ENCODE measurements around the gene TNFSF4. TPM values are rescaled to one million over a fixed set of nuclear protein-coding genes. Genes with fewer than 3 reads are reported as not detected.

Gene TNFSF4
- total RNA-seq, 4 donors from 2014 or later: 1.1 to 2.5 (median 1.5) TPM; not detected in 1

DNA sequence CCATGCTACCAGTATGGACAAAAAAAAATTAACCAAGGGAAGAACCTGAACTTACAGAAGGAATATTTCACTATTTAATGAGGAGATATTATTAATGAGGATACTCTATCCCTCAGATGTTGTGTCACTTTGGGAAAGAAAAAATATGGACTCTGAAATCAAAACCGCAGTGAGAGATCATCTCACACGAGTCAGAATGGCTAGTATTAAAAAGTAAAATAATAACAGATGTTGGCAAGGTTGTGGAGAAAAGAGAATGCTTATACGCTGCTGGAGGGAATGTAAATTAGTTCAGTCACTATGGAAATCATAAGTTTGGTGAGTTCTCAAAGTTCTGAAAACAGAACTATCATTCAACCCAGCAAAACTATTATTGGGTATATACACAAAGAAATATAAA lies 30.9 kb downstream of the TNFSF4 start:
- no peaks in the 10 kb centered on the region for H3K27me3 ChIP-seq
- H3K36me3 ChIP-seq: no peaks in the 10 kb centered on the region
- H3K9me3 ChIP-seq: peaks cover 0 to 6% of the 10 kb centered on the region in 2 donors
- no peak overlapping the region for H3K27ac ChIP-seq
- intact Hi-C loops (cut with DNase I; ENCODE audit: low total_unique reads): no loop called here
- no peak for DNase-seq
- no peaks in the 10 kb centered on the region for H3K4me1 ChIP-seq
- TF ChIP-seq, protein P1, sequence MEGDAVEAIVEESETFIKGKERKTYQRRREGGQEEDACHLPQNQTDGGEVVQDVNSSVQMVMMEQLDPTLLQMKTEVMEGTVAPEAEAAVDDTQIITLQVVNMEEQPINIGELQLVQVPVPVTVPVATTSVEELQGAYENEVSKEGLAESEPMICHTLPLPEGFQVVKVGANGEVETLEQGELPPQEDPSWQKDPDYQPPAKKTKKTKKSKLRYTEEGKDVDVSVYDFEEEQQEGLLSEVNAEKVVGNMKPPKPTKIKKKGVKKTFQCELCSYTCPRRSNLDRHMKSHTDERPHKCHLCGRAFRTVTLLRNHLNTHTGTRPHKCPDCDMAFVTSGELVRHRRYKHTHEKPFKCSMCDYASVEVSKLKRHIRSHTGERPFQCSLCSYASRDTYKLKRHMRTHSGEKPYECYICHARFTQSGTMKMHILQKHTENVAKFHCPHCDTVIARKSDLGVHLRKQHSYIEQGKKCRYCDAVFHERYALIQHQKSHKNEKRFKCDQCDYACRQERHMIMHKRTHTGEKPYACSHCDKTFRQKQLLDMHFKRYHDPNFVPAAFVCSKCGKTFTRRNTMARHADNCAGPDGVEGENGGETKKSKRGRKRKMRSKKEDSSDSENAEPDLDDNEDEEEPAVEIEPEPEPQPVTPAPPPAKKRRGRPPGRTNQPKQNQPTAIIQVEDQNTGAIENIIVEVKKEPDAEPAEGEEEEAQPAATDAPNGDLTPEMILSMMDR (IDR thresholded peaks at IDR 0.05): no peak
- no peak for TF ChIP-seq POLR2A (IDR thresholded peaks at IDR 0.05)
- no peak overlapping the region for H3K4me3 ChIP-seq

DNA sequence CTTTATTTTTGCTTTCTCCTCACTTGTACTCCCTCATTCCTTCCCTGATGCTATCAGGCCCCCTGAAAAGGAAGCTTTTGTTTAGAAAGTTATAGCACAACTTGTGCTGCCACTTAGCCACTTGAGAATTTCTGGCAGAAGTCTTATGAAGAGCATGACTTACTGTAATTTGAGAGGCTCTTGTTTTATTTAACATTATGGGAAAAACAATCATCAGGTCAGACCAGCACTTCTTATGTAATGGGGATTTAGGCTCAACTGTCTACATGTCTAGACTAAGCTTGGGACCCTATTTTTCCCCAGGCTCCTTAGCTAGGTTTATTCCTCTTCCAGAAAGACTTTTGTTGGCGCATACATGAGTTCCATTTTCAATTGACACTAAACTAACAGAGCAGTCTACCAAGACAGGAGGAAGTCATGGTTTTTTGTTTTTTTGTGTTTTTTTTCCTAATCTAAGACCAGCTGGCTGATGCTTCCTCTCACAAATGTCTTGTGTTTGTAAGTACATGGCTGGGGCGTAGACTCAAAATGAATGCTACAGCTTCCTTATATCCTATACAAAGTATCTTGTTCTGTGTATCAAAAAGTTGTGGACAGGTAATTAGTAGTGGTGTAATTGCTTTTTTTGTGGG lies 31.5 kb downstream of the TNFSF4 start:
- H3K4me3 ChIP-seq: no peak overlapping the region
- H3K27me3 ChIP-seq: no peaks in the 10 kb centered on the region
- H3K36me3 ChIP-seq: no peaks in the 10 kb centered on the region
- no peaks in the 10 kb centered on the region for H3K4me1 ChIP-seq
- peaks cover 0 to 6% of the 10 kb centered on the region in 2 donors for H3K9me3 ChIP-seq
- TF ChIP-seq, protein P1 (IDR thresholded peaks at IDR 0.05): no peak
- TF ChIP-seq POLR2A (IDR thresholded peaks at IDR 0.05): no peak
- DNase-seq: no peak
- no peak overlapping the region for H3K27ac ChIP-seq
- intact Hi-C loops (cut with DNase I; ENCODE audit: low total_unique reads): no loop called here

DNA sequence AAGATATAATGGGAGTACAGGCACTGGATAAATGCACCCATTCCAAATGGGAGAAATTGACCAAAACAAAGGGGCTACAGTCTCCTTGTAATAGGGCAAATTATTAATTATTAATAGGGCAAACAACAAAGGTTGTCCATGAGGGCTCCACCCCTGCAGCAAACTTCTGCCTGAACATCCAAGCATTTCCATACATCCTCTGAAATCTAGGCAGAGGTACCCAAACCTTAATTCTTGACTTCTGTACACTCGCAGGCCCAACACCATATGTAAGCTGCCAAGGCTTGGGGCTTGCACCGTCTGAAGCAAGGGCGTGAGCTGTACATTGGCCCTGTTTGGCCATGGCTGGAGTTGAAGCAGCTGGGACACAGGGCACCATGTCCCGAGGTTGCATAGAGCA lies 33.7 kb downstream of the TNFSF4 start:
- no peaks in the 10 kb centered on the region for H3K4me1 ChIP-seq
- no peak for DNase-seq
- no peaks in the 10 kb centered on the region for H3K27me3 ChIP-seq
- H3K4me3 ChIP-seq: no peak overlapping the region
- no peak overlapping the region for H3K27ac ChIP-seq
- no peak for TF ChIP-seq POLR2A (IDR thresholded peaks at IDR 0.05)
- TF ChIP-seq, protein P1 (IDR thresholded peaks at IDR 0.05): no peak
- no peaks in the 10 kb centered on the region for H3K36me3 ChIP-seq
- H3K9me3 ChIP-seq: peaks cover 0 to 6% of the 10 kb centered on the region in 2 donors
- intact Hi-C loops (cut with DNase I; ENCODE audit: low total_unique reads): no loop called here

DNA sequence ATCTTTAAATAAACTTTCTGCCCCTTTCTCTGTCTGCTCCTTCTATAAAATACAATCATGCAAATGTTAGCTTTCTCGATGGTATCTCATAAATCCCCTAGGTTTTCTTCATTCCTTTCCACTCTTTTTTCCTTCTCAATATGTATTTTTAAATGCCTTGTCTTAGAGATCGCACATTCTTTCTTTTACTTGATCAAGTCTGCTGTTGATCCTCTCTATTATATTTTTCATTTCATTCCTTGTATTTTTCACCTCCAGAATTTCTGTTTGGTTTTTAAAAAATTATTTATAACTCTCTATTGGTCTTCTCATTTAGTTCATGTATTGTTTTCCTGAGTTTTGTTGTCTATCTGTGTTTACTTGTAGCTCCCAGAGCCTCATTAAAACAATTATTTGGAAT lies 36.0 kb downstream of the TNFSF4 start:
- intact Hi-C loops (cut with DNase I; ENCODE audit: low total_unique reads): no loop called here
- TF ChIP-seq, protein P1 (IDR thresholded peaks at IDR 0.05): no peak
- TF ChIP-seq POLR2A (IDR thresholded peaks at IDR 0.05): no peak
- H3K4me1 ChIP-seq: no peaks in the 10 kb centered on the region
- H3K27ac ChIP-seq: no peak overlapping the region
- no peaks in the 10 kb centered on the region for H3K36me3 ChIP-seq
- no peaks in the 10 kb centered on the region for H3K27me3 ChIP-seq
- H3K9me3 ChIP-seq: peaks cover 0 to 6% of the 10 kb centered on the region in 2 donors
- no peak for DNase-seq
- H3K4me3 ChIP-seq: no peak overlapping the region

DNA sequence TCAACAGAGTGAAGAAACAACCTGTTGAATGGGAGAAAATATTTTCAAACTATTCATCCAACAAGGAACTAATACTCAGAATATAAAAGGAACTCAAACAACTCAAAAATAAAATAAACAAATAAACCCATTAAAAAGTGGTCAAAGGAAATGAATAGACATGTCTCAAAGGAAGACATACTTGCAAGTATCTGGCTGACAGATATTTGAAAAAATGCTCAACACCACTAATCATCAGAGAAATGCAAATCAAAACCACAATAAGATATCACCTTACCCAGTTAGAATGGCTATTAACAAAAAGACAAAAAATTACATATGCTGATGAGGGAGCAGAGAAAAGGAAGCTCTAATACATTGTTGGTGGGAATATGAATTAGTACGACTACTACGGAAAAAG lies 38.2 kb downstream of the TNFSF4 start:
- no peaks in the 10 kb centered on the region for H3K4me1 ChIP-seq
- intact Hi-C loops (cut with DNase I; ENCODE audit: low total_unique reads): no loop called here
- no peaks in the 10 kb centered on the region for H3K36me3 ChIP-seq
- TF ChIP-seq POLR2A (IDR thresholded peaks at IDR 0.05): no peak
- TF ChIP-seq, protein P1 (IDR thresholded peaks at IDR 0.05): no peak
- peaks cover 0 to 6% of the 10 kb centered on the region in 2 donors for H3K9me3 ChIP-seq
- no peak for DNase-seq
- H3K27ac ChIP-seq: no peak overlapping the region
- H3K27me3 ChIP-seq: no peaks in the 10 kb centered on the region
- H3K4me3 ChIP-seq: no peak overlapping the region
